Liver (tissue), 3 donors: ENCODE measurements around the gene AJAP1.

Experiments
- ATF3 ChIP-seq: IDR thresholded peaks from 2 replicates; pipeline ENCODE4 v1.6.1; 2016; ENCODE audit warnings: antibody characterized with exemption
- CTCF ChIP-seq: fragments of 150-350 bp; IDR thresholded peaks from 2 replicates; pipeline ENCODE4 v1.5.1; 2017; ENCODE audit warnings: improper control_type of control experiment, low read depth, low read length; ENCODE audit not compliant: missing input control
- RAD21 ChIP-seq, 2 donors: IDR thresholded peaks; 2 replicates each; pipeline ENCODE4 v1.6.1; 2016; ENCODE audit warnings: antibody characterized with exemption in 2 of 2, mild to moderate bottlenecking in 2 of 2
- YY1 ChIP-seq: IDR thresholded peaks from 2 replicates; pipeline ENCODE4 v1.6.1; 2016; ENCODE audit warnings: antibody characterized with exemption, mild to moderate bottlenecking
- donor health status: healthy.
- donor health status: healthy.

GRCh38 chr1:4724001-4724400 is 69.6 kb downstream of the AJAP1 start:
- no peak for TF ChIP-seq CTCF
- no peak for TF ChIP-seq YY1
- no peak for TF ChIP-seq ATF3
- no peak for TF ChIP-seq RAD21 (IDR thresholded peaks at IDR 0.05)
